Endodermal cell (in vitro differentiated cells): ENCODE results near the gene P2RX5. TPM values are rescaled to one million over a fixed set of nuclear protein-coding genes. Genes with fewer than 3 reads are reported as not detected.

Experiments
- DNase-seq: peaks from one replicate; pipeline ENCODE4 v3.0.0-alpha.2; 2017
- H3K27ac ChIP-seq: 2 replicates; pipeline ENCODE4 v1.5.1; 2013; ENCODE audit warnings: mild to moderate bottlenecking, low read depth, low read length, moderate library complexity
- H3K27me3 ChIP-seq: 2 replicates; pipeline ENCODE4 v1.6.1; 2013; ENCODE audit warnings: mild to moderate bottlenecking, low read length, moderate library complexity; ENCODE audit not compliant: insufficient read depth, control insufficient read depth, poor library complexity, severe bottlenecking
- H3K36me3 ChIP-seq: 2 replicates; pipeline ENCODE4 v1.7.0; 2013; ENCODE audit warnings: mild to moderate bottlenecking, low read length, moderate library complexity; ENCODE audit not compliant: control insufficient read depth, insufficient read depth
- H3K4me1 ChIP-seq: one replicate; pipeline ENCODE4 v1.7.0; 2013; ENCODE audit warnings: low read length; ENCODE audit not compliant: control insufficient read depth, insufficient read depth
- H3K4me3 ChIP-seq: 2 replicates; pipeline ENCODE4 v1.5.1; 2013; ENCODE audit warnings: mild to moderate bottlenecking, low read length, moderate library complexity
- H3K9ac ChIP-seq: 2 replicates; pipeline ENCODE4 v1.6.1; 2013; ENCODE audit warnings: mild to moderate bottlenecking, low read length, moderate library complexity; ENCODE audit not compliant: poor library complexity, severe bottlenecking; ENCODE audit errors: extremely low read depth
- H3K9me3 ChIP-seq: 2 replicates; pipeline ENCODE4 v1.6.1; 2013; ENCODE audit warnings: mild to moderate bottlenecking, low read length, moderate library complexity; ENCODE audit not compliant: control insufficient read depth
- H3K27ac Mint-ChIP-seq: 2 replicates; pipeline ENCODE4 v1.8.0; 2020; ENCODE audit warnings: mixed read lengths
- H3K27me3 Mint-ChIP-seq: 2 replicates; pipeline ENCODE4 v1.8.0; 2021; ENCODE audit warnings: mild to moderate bottlenecking, mixed read lengths; ENCODE audit not compliant: insufficient read depth
- H3K36me3 Mint-ChIP-seq: 2 replicates; pipeline ENCODE4 v1.8.0; 2020; ENCODE audit warnings: low read depth, mixed read lengths
- H3K4me1 Mint-ChIP-seq: 2 replicates; pipeline ENCODE4 v1.8.0; 2020; ENCODE audit warnings: mixed read lengths
- H3K4me3 Mint-ChIP-seq: 2 replicates; pipeline ENCODE4 v1.8.0; 2020; ENCODE audit warnings: mild to moderate bottlenecking, moderate library complexity, mixed read lengths
- H3K9me3 Mint-ChIP-seq: 2 replicates; pipeline ENCODE4 v1.8.0; 2020; ENCODE audit warnings: mild to moderate bottlenecking, mixed read lengths
- CTCF ChIP-seq: fragments of 200-600 bp; sonication (generic); conservative IDR thresholded peaks from 2 replicates; pipeline ENCODE4 v1.5.0; 2021; ENCODE audit warnings: antibody characterized with exemption, mild to moderate bottlenecking
- WGBS, 2 experiments: methylation state at CpG; one replicate each; pipeline versions ENCODE4 v1.1.5 to v1.1.7; 2013; ENCODE audit warnings: missing lambda C conversion rate in 2 of 2, mixed read lengths in 1 of 2; ENCODE audit not compliant: insufficient coverage in 1 of 2, insufficient read length in 1 of 2; 5-methylcytosine and 5-hydroxymethylcytosine counted together
- total RNA-seq, 2 donors: library from RNA; stranded (reverse); fragmentation: NEBNext Ultra II Directional in 1 of 2; extraction: Animal tissue kit (Norgen Biotek cat#: 25700) in 1 of 2; gene quantifications; 2 replicates in 1 of 2; 3 replicates in 1 of 2; pipeline ENCODE4 v1.2.1, GENCODE V29; 2021

P2RX5 gene
- total RNA-seq, 2 donors from 2014 or later, result 0.46 to 0.57 TPM

- Mint-ChIP-seq H3K36me3 (peaks cover 4% of the 10 kb centered on the region), H3K4me1 (no peaks in the 10 kb centered on the region), H3K27me3 (peaks cover 37% of the 10 kb centered on the region), H3K27ac (no peak overlapping the region), H3K9me3 (peaks cover 22% of the 10 kb centered on the region), H3K4me3 (no peak overlapping the region)
- no peak overlapping the region for H3K4me3 ChIP-seq
- WGBS, 2 experiments, result 69 to 96% methylated on average over 4 of the region's 4 CpGs
- peaks cover 8% of the 10 kb centered on the region for H3K9me3 ChIP-seq
- DNase-seq, result no peak
- H3K27ac ChIP-seq, result no peak overlapping the region
- TF ChIP-seq CTCF, result no peak
- no peaks in the 10 kb centered on the region for H3K36me3 ChIP-seq
- no peak overlapping the region for H3K9ac ChIP-seq
- H3K27me3 ChIP-seq, result peaks cover 37% of the 10 kb centered on the region
- H3K4me1 ChIP-seq, result no peaks in the 10 kb centered on the region
These were observed 4.0 kb upstream of the P2RX5 start for GRCh38 chr17:3699951-3700350.

GRCh38 chr17:3698139-3698538 is 2.2 kb upstream of the P2RX5 start:
- peaks cover 22% of the 10 kb centered on the region for H3K9me3 Mint-ChIP-seq
- Histone ChIP-seq H3K9ac (no peak overlapping the region), H3K4me3 (no peak overlapping the region), H3K4me1 (no peaks in the 10 kb centered on the region), H3K27ac (no peak overlapping the region), H3K36me3 (no peaks in the 10 kb centered on the region), H3K9me3 (peaks cover 8% of the 10 kb centered on the region), H3K27me3 (peaks cover 50% of the 10 kb centered on the region)
- no peak for DNase-seq
- 90 to 100% methylated on average over 2 to 4 of the region's 4 CpGs for WGBS, 2 experiments
- TF ChIP-seq CTCF, result no peak
- H3K27me3 Mint-ChIP-seq, result peaks cover 53% of the 10 kb centered on the region
- no peaks in the 10 kb centered on the region for H3K4me1 Mint-ChIP-seq
- H3K4me3 Mint-ChIP-seq, result no peak overlapping the region
- H3K36me3 Mint-ChIP-seq, result peaks cover 4% of the 10 kb centered on the region
- H3K27ac Mint-ChIP-seq, result no peak overlapping the region

GRCh38 chr17:3697103-3697476 is 1.1 kb upstream of the P2RX5 start:
- Histone ChIP-seq H3K4me1 (no peaks in the 10 kb centered on the region), H3K9ac (no peak overlapping the region), H3K27me3 (peaks cover 50% of the 10 kb centered on the region), H3K27ac (no peak overlapping the region), H3K9me3 (peaks cover 8% of the 10 kb centered on the region), H3K4me3 (no peak overlapping the region), H3K36me3 (no peaks in the 10 kb centered on the region)
- peaks cover 55% of the 10 kb centered on the region for H3K27me3 Mint-ChIP-seq
- peaks cover 17% of the 10 kb centered on the region for H3K9me3 Mint-ChIP-seq
- 77 to 83% methylated on average over 9 to 12 of the region's 12 CpGs for WGBS, 2 experiments
- no peaks in the 10 kb centered on the region for H3K36me3 Mint-ChIP-seq
- no peaks in the 10 kb centered on the region for H3K4me1 Mint-ChIP-seq
- no peak overlapping the region for H3K4me3 Mint-ChIP-seq
- DNase-seq, result no peak
- no peak for TF ChIP-seq CTCF
- H3K27ac Mint-ChIP-seq, result no peak overlapping the region
